Endothelial cell of umbilical vein (primary cell): Measurements from ENCODE around the gene CLEC2L. TPM values are rescaled to one million over a fixed set of nuclear protein-coding genes. Genes with fewer than 3 reads are reported as not detected.

Experiments
- BruUV-seq: library from RNA; stranded (reverse); fragments of 400-500 nt; replicated peaks from 2 replicates; lab custom pipeline; 2021; lab: Mats Ljungman, UMichigan
- CTCF ChIA-PET: fragments of 300-600, 350-600 bp; sonication (Branson Sonifier 250); formaldehyde crosslinking; loops from one replicate; lab custom pipeline; 2021; ENCODE audit warnings: antibody characterized with exemption, inconsistent platforms; lab: Charles Lee
- POLR2A ChIA-PET: fragments of 300-600, 350-600 bp; sonication (Branson Sonifier 250); formaldehyde crosslinking; loops from one replicate; lab custom pipeline; 2021; ENCODE audit warnings: antibody characterized with exemption, inconsistent platforms; lab: Charles Lee
- DNase-seq: peaks from one replicate; pipeline ENCODE4 v3.0.0-alpha.2; 2011; ENCODE audit warnings: low read depth, low spot score
- FAIRE-seq: peaks from 2 replicates; lab custom pipeline; 2011; peaks lifted over from hg19 to GRCh38; lab: Jason Lieb, UNC
- H2AFZ ChIP-seq: 2 replicates; pipeline ENCODE4 v1.6.0; 2012; ENCODE audit warnings: low read depth, low read length, control low read depth, inconsistent platforms
- H3K27ac ChIP-seq: 2 replicates; pipeline ENCODE4 v1.5.1; 2011; ENCODE audit warnings: low read depth, mild to moderate bottlenecking, control low read depth, low read length, moderate library complexity; ENCODE audit not compliant: insufficient read depth
- H3K27me3 ChIP-seq, 2 experiments: 2 replicates each; pipeline versions ENCODE4 v1.6.0 to v1.6.1; 2011; ENCODE audit warnings: low read length in 2 of 2, mixed read lengths in 1 of 2; ENCODE audit not compliant: control insufficient read depth in 2 of 2, insufficient read depth in 2 of 2
- H3K36me3 ChIP-seq, 2 experiments: 2 replicates in 1 of 2; 3 replicates in 1 of 2; pipeline ENCODE4 v1.5.1; 2011; ENCODE audit warnings: low read length in 2 of 2, mild to moderate bottlenecking in 1 of 2, moderate library complexity in 1 of 2; ENCODE audit not compliant: control insufficient read depth in 2 of 2, insufficient read depth in 2 of 2; ENCODE audit errors: extremely low read depth in 1 of 2
- H3K4me1 ChIP-seq: 3 replicates; pipeline ENCODE4 v1.5.1; 2011; ENCODE audit warnings: mild to moderate bottlenecking, low read length; ENCODE audit not compliant: control insufficient read depth, insufficient read depth; ENCODE audit errors: extremely low read depth
- H3K4me2 ChIP-seq: 2 replicates; pipeline ENCODE4 v1.6.1; 2011; ENCODE audit warnings: low read length, control low read depth, mixed read lengths; ENCODE audit not compliant: insufficient read depth
- H3K4me3 ChIP-seq, 3 experiments: fragments of 200-600 bp in 1 of 3; sonication (generic), shearing (Covaris generic) in 1 of 3; replicated peaks in 1 of 3; 2 replicates each; pipeline ENCODE4 v1.5.1; 2011 to 2016; ENCODE audit warnings: control low read depth in 3 of 3, low read length in 3 of 3, mild to moderate bottlenecking in 2 of 3, inconsistent platforms in 1 of 3, low read depth in 1 of 3, moderate library complexity in 1 of 3; ENCODE audit not compliant: insufficient read depth in 1 of 3
- H3K79me2 ChIP-seq: 2 replicates; pipeline ENCODE4 v1.6.0; 2012; ENCODE audit warnings: low read length, inconsistent platforms; ENCODE audit not compliant: control insufficient read depth, insufficient read depth
- H3K9ac ChIP-seq: replicated peaks from 2 replicates; pipeline ENCODE3; 2011; ENCODE audit warnings: low read length, control low read depth; ENCODE audit not compliant: insufficient read depth; ENCODE audit errors: extremely low read depth
- H3K9me1 ChIP-seq: replicated peaks from 3 replicates; pipeline ENCODE4 v1.6.0; 2011; ENCODE audit warnings: mild to moderate bottlenecking, low read length; ENCODE audit not compliant: control insufficient read depth, insufficient read depth; ENCODE audit errors: extremely low read depth
- H3K9me3 ChIP-seq: replicated peaks from 2 replicates; pipeline ENCODE4 v1.5.1; 2012; ENCODE audit warnings: low read length, inconsistent platforms; ENCODE audit not compliant: control insufficient read depth, insufficient read depth
- H4K20me1 ChIP-seq: replicated peaks from 2 replicates; pipeline ENCODE3; 2011; ENCODE audit warnings: mild to moderate bottlenecking, low read length; ENCODE audit not compliant: control insufficient read depth, insufficient read depth; ENCODE audit errors: extremely low read depth
- CTCF ChIP-seq, 2 donors: IDR thresholded peaks; 1 replicate in 1 of 2; 2 replicates in 1 of 2; pipeline ENCODE4 v1.5.1; 2011; ENCODE audit warnings: low read length in 2 of 2, mild to moderate bottlenecking in 2 of 2, moderate library complexity in 2 of 2, control low read depth in 1 of 2, inconsistent platforms in 1 of 2, low read depth in 1 of 2; ENCODE audit not compliant: insufficient read depth in 1 of 2; ENCODE audit errors: extremely low read depth in 1 of 2
- GATA2 ChIP-seq: IDR thresholded peaks from 2 replicates; pipeline ENCODE4 v1.7.0; 2011; ENCODE audit warnings: low read depth, mild to moderate bottlenecking, moderate library complexity, mixed read lengths, low read length; ENCODE audit not compliant: insufficient read length, insufficient read depth
- JUN ChIP-seq: IDR thresholded peaks from 2 replicates; pipeline ENCODE4 v1.6.1; 2011; ENCODE audit warnings: borderline replicate concordance, low read depth; ENCODE audit not compliant: insufficient read length, insufficient read depth
- MAX ChIP-seq: IDR thresholded peaks from 2 replicates; pipeline ENCODE4 v1.6.1; 2011; ENCODE audit not compliant: insufficient read depth, insufficient read length
- POLR2A ChIP-seq: IDR thresholded peaks from 2 replicates; pipeline ENCODE4 v1.6.1; 2012; ENCODE audit warnings: low read depth, mild to moderate bottlenecking, control low read depth, low read length
- dilution Hi-C: fragments of 300-500 bp; cut with MboI; formaldehyde crosslinking; loops from one replicate; pipeline ENCODE4 v1.15.0; 2019; ENCODE audit warnings: low sequenced_read_pairs; ENCODE audit not compliant: extremely low pct_ligation_motif_present
- intact Hi-C: fragments of 100-400 bp; cut with micrococcal nuclease; formaldehyde crosslinking; loops from one replicate; pipeline ENCODE4 v1.10.0; 2022
- polyA plus RNA-seq, 4 experiments: library from polyadenylated mRNA; depleted of rRNA in 3 of 4; stranded (reverse) in 3 of 4; unstranded in 1 of 4; fragments of >200 nt; gene quantifications; 2 replicates each; pipeline versions ENCODE4 v1.2.1 to v1.2.3, GENCODE V29; 2011 to 2012; ENCODE audit warnings: missing spikeins in 1 of 4
- total RNA-seq: library from RNA; stranded (reverse); gene quantifications from 2 replicates; pipeline ENCODE4 v1.2.3, GENCODE V29; 2021

Gene CLEC2L
- total and polyA plus RNA-seq, 2 donors (not counting 3 experiments of a cell fraction or from before 2014, with no cell fraction given) = not detected

- FAIRE-seq (no peak), DNase-seq (no peak)
- Histone ChIP-seq H3K79me2 (no peaks in the 10 kb centered on the region), H3K9me3 (no peaks in the 10 kb centered on the region), H3K27me3 (no peaks in the 10 kb centered on the region), H3K27ac (no peak overlapping the region), H2AFZ (no peak overlapping the region), H3K9ac (no peak overlapping the region), H3K4me1 (no peaks in the 10 kb centered on the region), H4K20me1 (no peaks in the 10 kb centered on the region), H3K9me1 (no peaks in the 10 kb centered on the region), H3K4me2 (no peak overlapping the region), H3K4me3 (no peak overlapping the region), H3K36me3 (peaks cover 0 to 9% of the 10 kb centered on the region in 2 experiments)
- ChIA-PET CTCF (no interaction called here), POLR2A (no interaction called here)
- dilution Hi-C loops (no loop called here), intact Hi-C loops (no loop called here)
- TF ChIP-seq GATA2 (no peak), POLR2A (no peak), MAX (no peak), CTCF (IDR thresholded peaks at IDR 0.05; ENCODE audit: extremely low read depth in 1 of 2, insufficient read depth in 1 of 2, low read depth in 1 of 2, low read length in 2 of 2) (no peak)
- BruUV-seq = no TSS peak
Observed at GRCh38 chr7:139571651-139572050, 48.2 kb downstream of the CLEC2L start.

GRCh38 chr7:139572071-139572470, 48.6 kb downstream of the CLEC2L start:
- no peaks in the 10 kb centered on the region for H3K9me3 ChIP-seq
- H4K20me1 ChIP-seq = no peaks in the 10 kb centered on the region
- ChIA-PET POLR2A (no interaction called here), CTCF (no interaction called here)
- intact Hi-C loops = no loop called here
- no peak for DNase-seq
- FAIRE-seq = no peak
- dilution Hi-C loops = no loop called here
- no TSS peak for BruUV-seq
- no peaks in the 10 kb centered on the region for H3K27me3 ChIP-seq
- H3K27ac ChIP-seq = no peak overlapping the region
- H3K9ac ChIP-seq = no peak overlapping the region
- peaks cover 0 to 9% of the 10 kb centered on the region in 2 experiments for H3K36me3 ChIP-seq
- H2AFZ ChIP-seq = no peak overlapping the region
- no peak overlapping the region for H3K4me2 ChIP-seq
- TF ChIP-seq JUN = no peak
- no peaks in the 10 kb centered on the region for H3K4me1 ChIP-seq
- H3K9me1 ChIP-seq = no peaks in the 10 kb centered on the region
- H3K79me2 ChIP-seq = no peaks in the 10 kb centered on the region
- no peak overlapping the region for H3K4me3 ChIP-seq
